ENCODE measurements around the gene TMPRSS5. TPM values are rescaled to one million over a fixed set of nuclear protein-coding genes. Genes with fewer than 3 reads are reported as not detected.

The TMPRSS5 gene
- total RNA-seq, 1 experiment from 2014 or later: 0.49 TPM

DNA sequence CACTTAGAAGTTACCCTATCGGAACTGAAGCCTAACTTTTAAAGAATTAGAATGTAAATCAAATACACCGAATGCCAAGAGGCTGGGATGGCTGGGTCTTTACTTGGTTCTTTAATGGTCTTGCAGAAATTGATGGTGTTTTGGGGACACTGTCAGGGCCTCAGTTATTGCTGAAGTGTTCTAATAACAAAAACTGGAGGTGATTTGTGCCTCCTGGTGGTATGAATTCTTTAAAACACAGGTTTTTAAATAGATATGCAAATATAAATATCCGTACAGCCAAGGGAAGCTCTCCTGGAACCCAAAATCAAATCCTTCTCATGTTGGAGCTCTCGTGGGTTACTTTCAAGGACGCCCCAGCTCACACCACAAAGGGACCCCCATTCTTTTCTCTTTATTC lies 19.3 kb upstream of the TMPRSS5 start:
- CTCF ChIA-PET: interaction anchor here (0.6 to 2.0 kb wide), 9 partner anchors 173 to 436 kb away, joined by 3 to 11 read pairs (median 5); no protein-coding TSS in a partner anchor
- BruUV-seq (replicated peaks): no TSS peak
- Mint-ChIP-seq H3K27ac (ENCODE audit: low read depth, unreplicated experiment) (no peak overlapping the region), H3K27me3 (ENCODE audit: insufficient read depth, unreplicated experiment) (no peaks in the 10 kb centered on the region), H3K9me3 (ENCODE audit: unreplicated experiment) (no peaks in the 10 kb centered on the region), H3K36me3 (ENCODE audit: insufficient read depth, unreplicated experiment) (peaks cover 6% of the 10 kb centered on the region), H3K4me1 (ENCODE audit: insufficient read depth, unreplicated experiment) (peaks cover 12% of the 10 kb centered on the region), H3K4me3 (ENCODE audit: unreplicated experiment) (no peak overlapping the region)
- intact Hi-C loops (cut with micrococcal nuclease): no loop called here
- DNase-seq (ENCODE audit: unreplicated experiment): no peak
- TF ChIP-seq, protein P1, sequence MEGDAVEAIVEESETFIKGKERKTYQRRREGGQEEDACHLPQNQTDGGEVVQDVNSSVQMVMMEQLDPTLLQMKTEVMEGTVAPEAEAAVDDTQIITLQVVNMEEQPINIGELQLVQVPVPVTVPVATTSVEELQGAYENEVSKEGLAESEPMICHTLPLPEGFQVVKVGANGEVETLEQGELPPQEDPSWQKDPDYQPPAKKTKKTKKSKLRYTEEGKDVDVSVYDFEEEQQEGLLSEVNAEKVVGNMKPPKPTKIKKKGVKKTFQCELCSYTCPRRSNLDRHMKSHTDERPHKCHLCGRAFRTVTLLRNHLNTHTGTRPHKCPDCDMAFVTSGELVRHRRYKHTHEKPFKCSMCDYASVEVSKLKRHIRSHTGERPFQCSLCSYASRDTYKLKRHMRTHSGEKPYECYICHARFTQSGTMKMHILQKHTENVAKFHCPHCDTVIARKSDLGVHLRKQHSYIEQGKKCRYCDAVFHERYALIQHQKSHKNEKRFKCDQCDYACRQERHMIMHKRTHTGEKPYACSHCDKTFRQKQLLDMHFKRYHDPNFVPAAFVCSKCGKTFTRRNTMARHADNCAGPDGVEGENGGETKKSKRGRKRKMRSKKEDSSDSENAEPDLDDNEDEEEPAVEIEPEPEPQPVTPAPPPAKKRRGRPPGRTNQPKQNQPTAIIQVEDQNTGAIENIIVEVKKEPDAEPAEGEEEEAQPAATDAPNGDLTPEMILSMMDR (IDR thresholded peaks at IDR 0.05; ENCODE audit: unreplicated experiment): no peak
- POLR2A ChIA-PET: interaction anchor here (0.6 to 1.2 kb wide), 2 partner anchors 31 to 411 kb away, joined by 3 read pairs; partner anchors contain the start of gene TTC12

DNA sequence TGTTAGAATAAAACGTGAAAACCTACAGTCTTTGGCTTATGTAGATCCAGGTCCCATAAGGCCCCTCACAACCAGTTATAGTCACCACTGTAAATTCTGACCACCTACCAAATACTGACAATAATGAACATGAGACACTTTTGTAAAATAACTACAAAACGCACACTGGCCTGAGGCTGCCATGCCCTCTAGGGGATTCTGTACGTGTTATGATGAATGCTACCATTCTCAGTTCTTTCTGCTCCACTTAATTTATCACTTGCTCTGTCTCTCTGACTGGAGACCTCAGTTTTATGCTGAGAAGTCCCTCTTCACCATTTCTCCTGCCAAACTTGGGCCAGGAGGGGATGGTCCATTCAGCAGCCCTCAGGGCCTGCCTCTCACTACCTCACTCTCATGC lies 18.7 kb upstream of the TMPRSS5 start:
- no peak overlapping the region for H3K27ac Mint-ChIP-seq (ENCODE audit: low read depth, unreplicated experiment)
- intact Hi-C loops (cut with micrococcal nuclease): no loop called here

DNA sequence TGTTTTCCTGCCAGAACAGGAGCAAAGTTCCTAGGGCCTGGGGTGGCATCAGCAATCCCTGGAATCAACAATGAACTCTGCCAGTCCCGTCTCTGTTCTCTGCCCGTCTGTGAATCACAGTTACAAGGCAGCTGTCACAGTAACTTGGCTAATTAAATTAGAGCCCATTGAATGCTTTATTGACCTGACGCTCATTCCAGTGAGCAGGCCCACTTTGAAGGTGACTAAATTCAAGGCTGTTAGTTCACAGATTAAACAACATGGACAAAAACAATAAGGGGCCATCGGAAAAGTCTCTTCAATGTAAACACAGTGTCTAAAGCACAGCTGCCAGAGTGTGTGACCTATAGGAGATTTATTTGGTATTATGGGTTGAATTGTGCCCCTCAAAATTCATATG lies 17.7 kb upstream of the TMPRSS5 start:
- Mint-ChIP-seq H3K27me3 (ENCODE audit: insufficient read depth, unreplicated experiment) (no peaks in the 10 kb centered on the region), H3K4me3 (ENCODE audit: unreplicated experiment) (no peak overlapping the region), H3K27ac (ENCODE audit: low read depth, unreplicated experiment) (no peak overlapping the region), H3K36me3 (ENCODE audit: insufficient read depth, unreplicated experiment) (peaks cover 4% of the 10 kb centered on the region), H3K4me1 (ENCODE audit: insufficient read depth, unreplicated experiment) (peaks cover 3% of the 10 kb centered on the region), H3K9me3 (ENCODE audit: unreplicated experiment) (no peaks in the 10 kb centered on the region)
- intact Hi-C loops (cut with micrococcal nuclease): no loop called here
- CTCF ChIA-PET: no interaction called here
- no peak for DNase-seq (ENCODE audit: unreplicated experiment)
- TF ChIP-seq, protein P1 (IDR thresholded peaks at IDR 0.05; ENCODE audit: unreplicated experiment): no peak
- POLR2A ChIA-PET: interaction anchor here (0.7 kb wide), 1 partner anchor 216 kb away, joined by 3 read pairs; no protein-coding TSS in a partner anchor
- no TSS peak for BruUV-seq (replicated peaks)

More for the DNA sequence above, 18.7 kb upstream of the TMPRSS5 start:
- POLR2A ChIA-PET: no interaction called here
- H3K4me1 Mint-ChIP-seq (ENCODE audit: insufficient read depth, unreplicated experiment): peaks cover 12% of the 10 kb centered on the region
- no peak overlapping the region for H3K4me3 Mint-ChIP-seq (ENCODE audit: unreplicated experiment)
- CTCF ChIA-PET: interaction anchor here (0.6 to 2.0 kb wide), 4 partner anchors 191 to 435 kb away, joined by 4 to 11 read pairs (median 6); no protein-coding TSS in a partner anchor
- DNase-seq (ENCODE audit: unreplicated experiment): no peak
- TF ChIP-seq, protein P1 (IDR thresholded peaks at IDR 0.05; ENCODE audit: unreplicated experiment): no peak
- no peaks in the 10 kb centered on the region for H3K27me3 Mint-ChIP-seq (ENCODE audit: insufficient read depth, unreplicated experiment)
- no TSS peak for BruUV-seq (replicated peaks)
- H3K9me3 Mint-ChIP-seq (ENCODE audit: unreplicated experiment): no peaks in the 10 kb centered on the region
- H3K36me3 Mint-ChIP-seq (ENCODE audit: insufficient read depth, unreplicated experiment): peaks cover 6% of the 10 kb centered on the region

DNA sequence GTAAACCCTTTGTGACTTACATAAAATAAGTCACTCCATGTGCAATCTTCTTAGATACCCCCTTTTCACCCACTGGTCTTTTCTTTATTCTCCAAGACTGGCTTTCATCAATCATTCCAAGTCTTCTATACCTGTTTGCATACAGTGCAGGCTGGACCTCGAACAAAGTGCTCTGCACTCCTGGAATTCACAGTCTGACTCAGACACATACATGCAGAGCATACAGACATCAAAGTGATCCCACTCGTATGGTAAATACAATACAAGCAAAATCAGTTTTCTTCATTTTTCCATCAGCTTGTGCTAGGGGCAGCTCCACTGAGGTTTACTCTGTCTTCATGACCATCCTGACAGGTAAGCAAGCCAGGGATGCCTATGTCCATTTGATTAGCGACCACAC lies 16.8 kb upstream of the TMPRSS5 start:
- H3K27me3 Mint-ChIP-seq (ENCODE audit: insufficient read depth, unreplicated experiment): no peaks in the 10 kb centered on the region
- no peaks in the 10 kb centered on the region for H3K36me3 Mint-ChIP-seq (ENCODE audit: insufficient read depth, unreplicated experiment)
- no TSS peak for BruUV-seq (replicated peaks)
- no peak overlapping the region for H3K27ac Mint-ChIP-seq (ENCODE audit: low read depth, unreplicated experiment)
- no peaks in the 10 kb centered on the region for H3K4me1 Mint-ChIP-seq (ENCODE audit: insufficient read depth, unreplicated experiment)
- H3K4me3 Mint-ChIP-seq (ENCODE audit: unreplicated experiment): no peak overlapping the region
- CTCF ChIA-PET: interaction anchor here (1.7 to 2.2 kb wide), 2 partner anchors 8 to 190 kb away, joined by 3 to 6 read pairs; no protein-coding TSS in a partner anchor
- intact Hi-C loops (cut with micrococcal nuclease): no loop called here
- TF ChIP-seq, protein P1 (IDR thresholded peaks at IDR 0.05; ENCODE audit: unreplicated experiment): no peak
- POLR2A ChIA-PET: interaction anchor here (1.1 to 1.5 kb wide), 2 partner anchors 8 to 16 kb away, joined by 3 to 5 read pairs; no protein-coding TSS in a partner anchor
- no peaks in the 10 kb centered on the region for H3K9me3 Mint-ChIP-seq (ENCODE audit: unreplicated experiment)
- no peak for DNase-seq (ENCODE audit: unreplicated experiment)

Measured in MCF 10A (cell line).